ENCODE data around the gene ADPGK.
A peak's percentile ranks its signal among the peaks of the same experiment; 100 is the strongest.
"Not testable (repeated sequence)": the region's sequence is repeated elsewhere in the genome, so short reads cannot be mapped to it uniquely, and the experiment has no call there.

Gene ADPGK

GRCh38 chr15:72783640-72784455 lies at the start of gene ADPGK:
Gene ADPGK, minus strand, starts transcription at chr15:72783758. Its CDS starts 67 bp downstream, at chr15:72783691.
- H3K9me3 Mint-ChIP-seq = no peaks in the 10 kb centered on the region
- peak within 1 kb of the TSS; percentile 98 for H3K27ac Mint-ChIP-seq
- DNase-seq (peak; percentile 96), ATAC-seq (peak; percentile 81)
- H3K4me1 Mint-ChIP-seq = peaks cover 62% of the 10 kb centered on the region
- H3K27me3 Mint-ChIP-seq = no peaks in the 10 kb centered on the region
- peak within 1 kb of the TSS; percentile 99 for H3K4me3 Mint-ChIP-seq
- H3K36me3 Mint-ChIP-seq (ENCODE audit: low read depth) = peaks cover 31% of the 10 kb centered on the region

DNA sequence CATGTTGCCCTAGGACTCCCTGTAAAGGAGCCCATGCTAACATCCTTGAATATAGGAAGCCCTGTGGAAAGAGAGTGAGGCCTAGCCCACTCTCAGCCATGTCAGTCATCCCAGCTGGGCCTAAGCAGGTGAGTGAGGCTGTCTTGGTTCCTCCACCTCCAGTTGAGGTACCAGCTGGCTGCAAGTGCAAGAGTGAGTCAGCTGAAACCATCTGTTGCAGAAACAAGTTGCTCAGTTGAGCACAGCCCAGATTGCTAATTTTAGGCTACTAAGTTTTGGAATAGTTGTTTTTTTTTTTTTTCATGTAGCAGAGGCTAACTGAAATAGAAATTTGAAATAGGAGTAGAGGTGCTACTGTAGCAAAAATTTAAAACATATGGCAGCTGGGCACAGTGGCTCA lies 43.7 kb upstream of the ADPGK start:
- Mint-ChIP-seq H3K27me3 (peaks cover 17% of the 10 kb centered on the region), H3K4me3 (no peak overlapping the region), H3K36me3 (ENCODE audit: low read depth) (no peaks in the 10 kb centered on the region), H3K27ac (no peak overlapping the region), H3K9me3 (no peaks in the 10 kb centered on the region), H3K4me1 (no peaks in the 10 kb centered on the region)
- ATAC-seq (no peak), DNase-seq (no peak)

GRCh38 chr15:72826611-72827010 lies 43.1 kb upstream of the ADPGK start:
- H3K27ac Mint-ChIP-seq = no peak overlapping the region
- no peak for DNase-seq
- no peaks in the 10 kb centered on the region for H3K4me1 Mint-ChIP-seq
- H3K27me3 Mint-ChIP-seq = peaks cover 17% of the 10 kb centered on the region
- ATAC-seq = no peak
- H3K4me3 Mint-ChIP-seq = no peak overlapping the region
- no peaks in the 10 kb centered on the region for H3K9me3 Mint-ChIP-seq
- H3K36me3 Mint-ChIP-seq (ENCODE audit: low read depth) = no peaks in the 10 kb centered on the region

DNA sequence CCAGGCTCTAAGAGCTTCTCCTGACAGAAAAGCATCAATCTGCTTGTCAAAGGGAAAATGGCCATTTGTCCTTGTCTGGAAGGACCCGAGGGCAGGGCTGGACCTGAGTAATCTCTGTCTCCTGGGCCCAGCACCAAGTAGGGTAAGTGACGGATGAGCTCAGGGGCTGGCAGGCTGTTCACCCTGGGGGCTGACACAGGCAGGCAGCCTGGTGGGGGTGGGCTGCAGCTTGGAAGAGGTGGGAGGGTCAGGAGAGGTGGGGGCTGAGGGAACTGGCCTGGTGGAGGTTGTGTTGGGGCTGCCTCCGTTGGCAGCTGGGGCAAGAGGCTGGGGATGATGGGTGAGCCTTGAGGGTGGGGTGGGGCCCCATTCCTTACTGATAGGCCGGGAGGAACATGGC lies 42.3 kb upstream of the ADPGK start:
- Mint-ChIP-seq H3K4me1 (no peaks in the 10 kb centered on the region), H3K9me3 (no peaks in the 10 kb centered on the region), H3K27me3 (peaks cover 14% of the 10 kb centered on the region), H3K27ac (no peak overlapping the region), H3K4me3 (no peak overlapping the region), H3K36me3 (ENCODE audit: low read depth) (no peaks in the 10 kb centered on the region)
- DNase-seq (no peak), ATAC-seq (no peak)

GRCh38 chr15:72824781-72825180 lies 41.2 kb upstream of the ADPGK start:
- Mint-ChIP-seq H3K4me3 (no peak overlapping the region), H3K36me3 (ENCODE audit: low read depth) (no peaks in the 10 kb centered on the region), H3K9me3 (no peaks in the 10 kb centered on the region), H3K4me1 (no peaks in the 10 kb centered on the region), H3K27ac (no peak overlapping the region), H3K27me3 (peaks cover 11% of the 10 kb centered on the region)
- ATAC-seq (no peak), DNase-seq (no peak)

GRCh38 chr15:72824112-72824511 lies 40.6 kb upstream of the ADPGK start:
- Mint-ChIP-seq H3K27me3 (peaks cover 9% of the 10 kb centered on the region), H3K4me1 (no peaks in the 10 kb centered on the region), H3K36me3 (ENCODE audit: low read depth) (no peaks in the 10 kb centered on the region), H3K9me3 (no peaks in the 10 kb centered on the region), H3K27ac (no peak overlapping the region), H3K4me3 (no peak overlapping the region)
- DNase-seq (no peak), ATAC-seq (no peak)

GRCh38 chr15:72820278-72820677 lies 36.7 kb upstream of the ADPGK start:
- H3K4me1 Mint-ChIP-seq = no peaks in the 10 kb centered on the region
- ATAC-seq = no peak
- peaks cover 8% of the 10 kb centered on the region for H3K27me3 Mint-ChIP-seq
- DNase-seq = no peak
- no peak overlapping the region for H3K4me3 Mint-ChIP-seq
- no peak overlapping the region for H3K27ac Mint-ChIP-seq
- H3K9me3 Mint-ChIP-seq = no peaks in the 10 kb centered on the region
- H3K36me3 Mint-ChIP-seq (ENCODE audit: low read depth) = no peaks in the 10 kb centered on the region

GRCh38 chr15:72818632-72819031 lies 35.1 kb upstream of the ADPGK start:
- no peak overlapping the region for H3K27ac Mint-ChIP-seq
- no peaks in the 10 kb centered on the region for H3K4me1 Mint-ChIP-seq
- H3K36me3 Mint-ChIP-seq (ENCODE audit: low read depth) = no peaks in the 10 kb centered on the region
- no peak for DNase-seq
- no peak for ATAC-seq
- H3K4me3 Mint-ChIP-seq = no peak overlapping the region
- H3K27me3 Mint-ChIP-seq = peaks cover 9% of the 10 kb centered on the region
- H3K9me3 Mint-ChIP-seq = no peaks in the 10 kb centered on the region

GRCh38 chr15:72813345-72814004 lies 29.9 kb upstream of the ADPGK start:
- Mint-ChIP-seq H3K27ac (no peak overlapping the region), H3K9me3 (no peaks in the 10 kb centered on the region), H3K36me3 (ENCODE audit: low read depth) (no peaks in the 10 kb centered on the region), H3K4me3 (no peak overlapping the region), H3K4me1 (peaks cover 6% of the 10 kb centered on the region), H3K27me3 (peaks cover 9% of the 10 kb centered on the region)
- DNase-seq (no peak), ATAC-seq (no peak)

DNA sequence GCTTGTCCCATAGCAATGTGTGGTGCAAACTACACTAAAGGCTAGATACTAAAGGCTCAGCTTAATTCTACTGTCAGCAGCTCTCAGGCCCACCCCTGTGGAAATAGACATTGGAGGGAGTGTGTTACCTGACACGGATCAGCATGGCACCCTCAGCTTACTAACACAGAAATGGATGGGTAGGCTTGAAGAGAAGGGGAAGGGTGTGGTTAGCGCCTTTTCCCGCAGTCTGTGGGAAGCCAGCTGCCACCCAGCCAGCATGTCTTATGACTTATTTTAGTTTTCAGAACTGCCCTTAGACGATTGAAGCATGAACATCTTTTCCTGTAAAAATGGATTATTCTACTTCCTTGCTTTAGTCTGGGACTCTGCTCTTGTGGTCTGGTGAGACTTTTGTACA lies 25.8 kb upstream of the ADPGK start:
- Mint-ChIP-seq H3K4me1 (peaks cover 6% of the 10 kb centered on the region), H3K27ac (no peak overlapping the region), H3K27me3 (peaks cover 2% of the 10 kb centered on the region), H3K9me3 (peaks cover 5% of the 10 kb centered on the region), H3K36me3 (ENCODE audit: low read depth) (no peaks in the 10 kb centered on the region), H3K4me3 (no peak overlapping the region)
- peak; percentile 40 for ATAC-seq
- DNase-seq = no peak

- not testable (repeated sequence) for H3K4me1 Mint-ChIP-seq; ATAC-seq; H3K4me3 Mint-ChIP-seq; H3K27ac Mint-ChIP-seq; H3K9me3 Mint-ChIP-seq; DNase-seq; H3K36me3 Mint-ChIP-seq (ENCODE audit: low read depth); H3K27me3 Mint-ChIP-seq
Observed at GRCh38 chr15:72807346-72807745, 23.8 kb upstream of the ADPGK start.

DNA sequence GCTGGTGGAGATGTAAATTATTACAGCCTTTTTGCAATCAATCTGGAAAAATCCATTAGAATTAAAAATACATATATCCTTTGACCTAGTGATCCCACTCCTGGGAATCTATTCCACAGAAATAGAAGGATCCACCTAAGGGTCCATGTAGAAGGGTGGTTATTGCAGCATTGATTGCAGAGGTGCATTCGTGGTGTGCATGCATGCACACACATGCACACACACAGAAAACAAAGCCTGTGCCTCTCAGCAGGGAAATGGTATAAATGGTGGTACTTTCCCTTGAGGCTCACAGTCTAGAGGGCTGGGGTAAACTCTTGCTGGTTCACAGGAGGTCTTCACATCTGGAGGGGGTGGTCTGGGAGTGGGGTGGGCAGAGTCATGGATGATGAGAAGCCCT lies 19.4 kb upstream of the ADPGK start:
- Mint-ChIP-seq H3K4me1 (no peaks in the 10 kb centered on the region), H3K4me3 (no peak overlapping the region), H3K27ac (no peak overlapping the region), H3K36me3 (ENCODE audit: low read depth) (no peaks in the 10 kb centered on the region), H3K27me3 (peaks cover 18% of the 10 kb centered on the region), H3K9me3 (peaks cover under 1% of the 10 kb centered on the region)
- ATAC-seq (no peak), DNase-seq (no peak)

GRCh38 chr15:72801590-72802325 lies 18.2 kb upstream of the ADPGK start:
- Mint-ChIP-seq H3K36me3 (ENCODE audit: low read depth) (no peaks in the 10 kb centered on the region), H3K4me1 (no peaks in the 10 kb centered on the region), H3K27me3 (peaks cover 23% of the 10 kb centered on the region), H3K9me3 (no peaks in the 10 kb centered on the region), H3K4me3 (no peak overlapping the region), H3K27ac (no peak overlapping the region)
- DNase-seq (no peak), ATAC-seq (no peak)

- Mint-ChIP-seq H3K9me3 (no peaks in the 10 kb centered on the region), H3K36me3 (ENCODE audit: low read depth) (no peaks in the 10 kb centered on the region), H3K27me3 (peaks cover 28% of the 10 kb centered on the region), H3K4me3 (no peak overlapping the region), H3K4me1 (peaks cover 5% of the 10 kb centered on the region), H3K27ac (no peak overlapping the region)
- DNase-seq (no peak), ATAC-seq (no peak)
Observed at GRCh38 chr15:72800833-72801481, 17.4 kb upstream of the ADPGK start.

Data from activated naive CD8-positive, alpha-beta T cell treated with anti-CD3 and anti-CD28 coated beads, Interleukin-2, amount 50 U/mL, for 24 hours (primary cell).